ENCODE measurements around the gene ATXN7L1. TPM values are rescaled to one million over a fixed set of nuclear protein-coding genes. Genes with fewer than 3 reads are reported as not detected.

The ATXN7L1 gene
- total RNA-seq, 4 donors from 2014 or later = 4.6 to 12.5 (median 10.1) TPM

DNA sequence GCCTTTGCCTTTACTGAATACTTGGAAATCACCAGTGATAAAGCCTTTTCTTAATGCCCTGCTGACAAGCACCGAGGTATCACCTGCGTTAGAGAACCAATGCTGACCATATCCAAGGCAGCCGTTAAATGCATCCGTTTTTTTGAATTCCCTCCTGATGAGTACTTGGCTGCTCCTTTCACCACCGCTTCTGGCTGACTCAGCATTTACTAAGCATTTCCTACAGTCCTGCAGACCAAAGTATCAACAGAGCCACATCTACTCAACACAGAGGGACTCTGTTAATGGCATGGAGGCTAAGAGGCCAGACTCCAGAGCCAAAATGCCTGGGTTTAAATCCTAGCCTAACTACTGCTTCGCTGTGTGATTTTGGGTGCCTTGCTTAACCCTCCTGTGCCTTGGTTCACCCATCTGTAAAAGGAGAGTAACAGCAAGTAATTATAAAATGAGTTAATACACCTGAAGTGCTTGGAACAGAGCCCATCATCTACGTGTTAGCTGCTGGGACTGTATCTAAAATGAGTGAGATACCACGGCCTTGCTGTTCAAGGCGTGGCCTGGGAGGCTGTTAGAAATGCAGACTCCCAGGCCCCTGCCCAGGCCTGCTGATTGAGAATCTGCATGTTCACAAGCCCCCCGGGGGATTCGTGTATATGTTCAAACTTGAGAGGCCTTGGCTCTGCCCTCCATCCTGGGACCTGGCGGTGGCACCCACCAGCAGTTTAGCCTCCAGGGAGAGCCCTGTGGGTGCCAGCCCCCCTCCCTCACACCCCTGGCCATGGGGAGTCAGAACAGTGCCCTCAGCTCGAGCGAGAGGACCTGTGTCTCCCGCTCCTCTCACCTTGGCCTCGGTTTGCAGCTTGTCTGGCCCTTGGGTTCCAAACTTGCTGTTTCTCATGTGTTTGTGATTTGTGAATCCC, 264.3 kb downstream of the ATXN7L1 start:
- intact Hi-C loops (cut with DNase I) = no loop called here
- no peaks in the 10 kb centered on the region for H3K27me3 ChIP-seq
- H3K4me3 ChIP-seq = no peak overlapping the region
- no peak overlapping the region for H3K27ac ChIP-seq (replicated peaks in 1 of 4)
- 87% methylated on average over 12 of the region's 16 CpGs for WGBS
- peaks cover 16 to 60% (median 34%) of the 10 kb centered on the region in 4 donors for H3K36me3 ChIP-seq
- no peaks in the 10 kb centered on the region for H3K4me1 ChIP-seq
- no peak for DNase-seq (ENCODE audit: extremely low spot score)
- H3K9me3 ChIP-seq = no peaks in the 10 kb centered on the region
- TF ChIP-seq CTCF (IDR thresholded peaks at IDR 0.05) = no peak
- TF ChIP-seq POLR2AphosphoS5 (IDR thresholded peaks at IDR 0.05) = no peak
- TF ChIP-seq POLR2A (IDR thresholded peaks at IDR 0.05; ENCODE audit: low read depth) = no peak
- TF ChIP-seq EP300 (IDR thresholded peaks at IDR 0.05) = no peak

GRCh38 chr7:105610165-105610930, 266.1 kb downstream of the ATXN7L1 start:
- no peak for DNase-seq (ENCODE audit: extremely low spot score)
- H3K27ac ChIP-seq (replicated peaks in 1 of 4) = no peak overlapping the region
- no peaks in the 10 kb centered on the region for H3K9me3 ChIP-seq
- H3K4me1 ChIP-seq = no peaks in the 10 kb centered on the region
- 94% methylated on average over 6 of the region's 8 CpGs for whole genome bisulfite sequencing
- H3K36me3 ChIP-seq = peaks cover 16 to 54% (median 33%) of the 10 kb centered on the region in 4 donors
- no peaks in the 10 kb centered on the region for H3K27me3 ChIP-seq
- intact Hi-C loops (cut with DNase I) = no loop called here
- no peak overlapping the region for H3K4me3 ChIP-seq
- TF ChIP-seq EP300 (IDR thresholded peaks at IDR 0.05) (no peak), POLR2A (IDR thresholded peaks at IDR 0.05; ENCODE audit: low read depth) (no peak), POLR2AphosphoS5 (IDR thresholded peaks at IDR 0.05) (no peak), CTCF (IDR thresholded peaks at IDR 0.05) (no peak)

GRCh38 chr7:105602325-105603305, 273.8 kb downstream of the ATXN7L1 start:
- intact Hi-C loops (cut with DNase I) = no loop called here
- Histone ChIP-seq H3K27ac (replicated peaks in 1 of 4) (no peak overlapping the region), H3K27me3 (no peaks in the 10 kb centered on the region), H3K4me1 (no peaks in the 10 kb centered on the region), H3K4me3 (no peak overlapping the region), H3K9me3 (no peaks in the 10 kb centered on the region), H3K36me3 (peaks cover 0 to 14% (median 4%) of the 10 kb centered on the region in 4 donors)
- 84% methylated on average over 19 of the region's 19 CpGs for WGBS
- TF ChIP-seq POLR2AphosphoS5 (IDR thresholded peaks at IDR 0.05) (no peak), EP300 (IDR thresholded peaks at IDR 0.05) (no peak), POLR2A (IDR thresholded peaks at IDR 0.05; ENCODE audit: low read depth) (no peak), CTCF (IDR thresholded peaks at IDR 0.05) (no peak)
- DNase-seq (ENCODE audit: extremely low spot score) = no peak

GRCh38 chr7:105600720-105601550, 275.5 kb downstream of the ATXN7L1 start:
- no peaks in the 10 kb centered on the region for H3K9me3 ChIP-seq
- no peaks in the 10 kb centered on the region for H3K27me3 ChIP-seq
- DNase-seq (ENCODE audit: extremely low spot score) = no peak
- TF ChIP-seq CTCF (IDR thresholded peaks at IDR 0.05) = no peak
- no peak for TF ChIP-seq POLR2AphosphoS5 (IDR thresholded peaks at IDR 0.05)
- no peak overlapping the region for H3K27ac ChIP-seq (replicated peaks in 1 of 4)
- no peaks in the 10 kb centered on the region for H3K4me1 ChIP-seq
- intact Hi-C loops (cut with DNase I) = no loop called here
- H3K4me3 ChIP-seq = no peak overlapping the region
- WGBS = 84% methylated on average over 14 of the region's 14 CpGs
- no peaks in the 10 kb centered on the region for H3K36me3 ChIP-seq

Measured in esophagus muscularis mucosa (tissue), 4 donors.